ENCODE results near the gene TMEM63C.

TMEM63C gene

DNA sequence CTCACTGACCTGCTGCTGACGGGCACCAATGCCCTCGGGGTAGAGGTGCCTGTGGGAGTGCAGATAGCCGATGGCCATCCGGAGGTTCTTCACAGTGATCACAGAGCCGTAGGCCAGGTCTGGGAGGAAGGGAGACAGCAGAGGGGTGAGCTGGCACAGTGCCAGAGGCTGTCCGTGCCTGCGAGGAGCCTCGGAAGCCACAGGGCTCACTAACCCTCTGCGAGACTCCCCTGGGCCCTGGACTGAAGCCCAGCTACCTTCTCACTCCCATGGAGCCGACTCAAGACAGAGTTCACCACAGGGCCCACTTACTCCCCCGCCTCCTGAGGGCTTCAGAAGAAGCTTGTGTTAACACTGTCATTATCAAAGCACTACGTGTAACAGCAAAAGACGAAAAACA, 114.6 kb downstream of the TMEM63C start:
- Histone ChIP-seq H3K27ac (ENCODE audit: low read length) (no peak overlapping the region), H3K9me3 (ENCODE audit: control insufficient read depth in 1 of 2, low read length in 2 of 2) (no peaks in the 10 kb centered on the region), H3K4me3 (ENCODE audit: low read depth in 1 of 2, low read length in 2 of 2) (no peak overlapping the region), H3K36me3 (ENCODE audit: control insufficient read depth in 1 of 2, insufficient read depth in 2 of 2, low read length in 2 of 2) (peaks cover 14 to 47% of the 10 kb centered on the region in 2 donors), H3K4me1 (ENCODE audit: control insufficient read depth in 1 of 2, insufficient read depth in 2 of 2, low read length in 2 of 2) (no peaks in the 10 kb centered on the region), H3K27me3 (ENCODE audit: low read depth, low read length) (no peaks in the 10 kb centered on the region)

DNA sequence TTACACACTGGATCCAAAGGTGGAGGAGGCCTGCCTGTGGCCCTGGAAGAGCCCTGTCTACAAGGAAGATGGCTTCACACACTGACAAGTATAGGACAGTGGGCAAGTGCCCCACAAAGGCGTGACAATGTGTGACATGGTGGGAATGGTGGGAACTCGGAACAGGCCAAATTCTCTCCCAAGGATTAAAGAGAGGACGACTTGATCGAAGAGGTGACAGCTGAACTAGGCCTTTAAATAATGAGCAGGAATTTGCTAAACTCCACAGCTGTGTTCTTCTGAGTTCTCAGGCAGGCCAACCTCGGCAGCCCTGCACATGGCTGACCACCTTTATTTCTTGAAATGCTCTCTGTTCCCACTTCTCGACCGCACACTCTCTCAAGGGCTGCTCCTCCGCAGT, 115.3 kb downstream of the TMEM63C start:
- Histone ChIP-seq H3K4me1 (ENCODE audit: control insufficient read depth in 1 of 2, insufficient read depth in 2 of 2, low read length in 2 of 2) (no peaks in the 10 kb centered on the region), H3K27me3 (ENCODE audit: low read depth, low read length) (no peaks in the 10 kb centered on the region), H3K36me3 (ENCODE audit: control insufficient read depth in 1 of 2, insufficient read depth in 2 of 2, low read length in 2 of 2) (peaks cover 14 to 51% of the 10 kb centered on the region in 2 donors), H3K9me3 (ENCODE audit: control insufficient read depth in 1 of 2, low read length in 2 of 2) (no peaks in the 10 kb centered on the region), H3K27ac (ENCODE audit: low read length) (no peak overlapping the region), H3K4me3 (ENCODE audit: low read depth in 1 of 2, low read length in 2 of 2) (no peak overlapping the region)

DNA sequence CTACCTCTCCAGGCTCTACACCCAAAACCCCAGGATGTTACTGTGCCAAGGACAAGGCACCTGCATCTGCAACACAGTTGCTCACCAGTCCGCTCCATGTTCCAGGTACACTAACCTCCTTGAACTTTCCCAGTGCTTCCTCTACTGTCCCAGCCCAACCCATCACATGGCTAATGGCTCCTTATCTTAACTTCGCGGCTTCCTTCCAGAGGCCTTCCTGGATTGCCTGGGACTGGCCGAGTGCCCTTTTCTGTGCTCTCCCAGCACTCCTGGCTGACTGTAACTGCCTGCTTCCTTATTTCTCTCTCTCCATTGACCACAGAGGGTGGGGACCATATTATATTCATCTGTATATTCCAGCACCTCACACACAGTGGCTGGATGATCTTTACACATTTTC, 118.2 kb downstream of the TMEM63C start:
- Histone ChIP-seq H3K9me3 (ENCODE audit: control insufficient read depth in 1 of 2, low read length in 2 of 2) (no peaks in the 10 kb centered on the region), H3K27ac (ENCODE audit: low read length) (no peak overlapping the region), H3K27me3 (ENCODE audit: low read depth, low read length) (no peaks in the 10 kb centered on the region), H3K4me1 (ENCODE audit: control insufficient read depth in 1 of 2, insufficient read depth in 2 of 2, low read length in 2 of 2) (no peaks in the 10 kb centered on the region), H3K36me3 (ENCODE audit: control insufficient read depth in 1 of 2, insufficient read depth in 2 of 2, low read length in 2 of 2) (peaks cover 14 to 78% of the 10 kb centered on the region in 2 donors), H3K4me3 (ENCODE audit: low read depth in 1 of 2, low read length in 2 of 2) (no peak overlapping the region)

DNA sequence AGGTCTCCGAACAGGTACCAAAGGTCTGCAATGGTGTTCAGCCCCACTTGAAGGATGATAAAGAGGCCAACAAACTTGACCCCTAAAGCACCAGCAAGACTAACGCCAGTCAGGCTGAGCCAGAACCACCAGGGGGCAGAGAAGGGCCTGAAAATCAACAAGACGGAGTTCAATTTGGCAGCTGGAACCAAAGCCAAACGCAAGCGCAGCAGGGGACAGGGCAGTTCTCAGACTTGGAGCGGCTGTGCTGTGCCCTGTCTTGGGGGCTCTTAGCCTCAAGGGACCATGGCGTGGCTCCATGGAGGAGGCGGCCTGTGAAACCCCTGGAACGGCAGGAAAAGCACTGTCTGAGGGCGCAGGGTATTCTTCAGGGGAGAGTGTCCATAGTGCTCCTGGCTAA, 119.5 kb downstream of the TMEM63C start:
- no peaks in the 10 kb centered on the region for H3K9me3 ChIP-seq (ENCODE audit: control insufficient read depth in 1 of 2, low read length in 2 of 2)
- H3K27me3 ChIP-seq (ENCODE audit: low read depth, low read length): no peaks in the 10 kb centered on the region
- H3K4me1 ChIP-seq (ENCODE audit: control insufficient read depth in 1 of 2, insufficient read depth in 2 of 2, low read length in 2 of 2): peaks cover 0 to 7% of the 10 kb centered on the region in 2 donors
- no peak overlapping the region for H3K4me3 ChIP-seq (ENCODE audit: low read depth in 1 of 2, low read length in 2 of 2)
- H3K27ac ChIP-seq (ENCODE audit: low read length): no peak overlapping the region
- H3K36me3 ChIP-seq (ENCODE audit: control insufficient read depth in 1 of 2, insufficient read depth in 2 of 2, low read length in 2 of 2): peaks cover 14 to 77% of the 10 kb centered on the region in 2 donors

DNA sequence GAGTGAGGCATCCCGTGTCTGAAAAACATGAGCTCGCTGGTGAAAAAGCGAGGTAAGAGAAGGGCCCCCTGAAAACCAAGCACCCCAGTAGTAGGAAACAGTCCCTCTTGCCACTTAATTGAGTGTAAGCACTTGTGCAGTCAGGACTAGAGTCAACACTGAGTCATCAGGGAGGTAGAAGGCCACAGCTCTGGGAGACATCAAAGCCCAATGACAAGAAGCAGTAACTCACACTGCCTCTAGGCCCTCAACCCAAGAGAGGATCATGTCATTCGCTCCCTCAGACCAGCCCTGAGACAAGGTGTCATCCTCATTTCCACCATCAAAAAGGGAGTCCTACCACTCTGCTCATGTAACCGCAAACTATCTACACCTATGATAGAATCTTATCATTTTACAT, 121.3 kb downstream of the TMEM63C start:
- no peak overlapping the region for H3K27ac ChIP-seq (ENCODE audit: low read length)
- H3K4me3 ChIP-seq (ENCODE audit: low read depth in 1 of 2, low read length in 2 of 2): no peak overlapping the region
- H3K36me3 ChIP-seq (ENCODE audit: control insufficient read depth in 1 of 2, insufficient read depth in 2 of 2, low read length in 2 of 2): peaks cover 13 to 68% of the 10 kb centered on the region in 2 donors
- H3K4me1 ChIP-seq (ENCODE audit: control insufficient read depth in 1 of 2, insufficient read depth in 2 of 2, low read length in 2 of 2): peaks cover 0 to 15% of the 10 kb centered on the region in 2 donors
- no peaks in the 10 kb centered on the region for H3K9me3 ChIP-seq (ENCODE audit: control insufficient read depth in 1 of 2, low read length in 2 of 2)
- H3K27me3 ChIP-seq (ENCODE audit: low read depth, low read length): no peaks in the 10 kb centered on the region

DNA sequence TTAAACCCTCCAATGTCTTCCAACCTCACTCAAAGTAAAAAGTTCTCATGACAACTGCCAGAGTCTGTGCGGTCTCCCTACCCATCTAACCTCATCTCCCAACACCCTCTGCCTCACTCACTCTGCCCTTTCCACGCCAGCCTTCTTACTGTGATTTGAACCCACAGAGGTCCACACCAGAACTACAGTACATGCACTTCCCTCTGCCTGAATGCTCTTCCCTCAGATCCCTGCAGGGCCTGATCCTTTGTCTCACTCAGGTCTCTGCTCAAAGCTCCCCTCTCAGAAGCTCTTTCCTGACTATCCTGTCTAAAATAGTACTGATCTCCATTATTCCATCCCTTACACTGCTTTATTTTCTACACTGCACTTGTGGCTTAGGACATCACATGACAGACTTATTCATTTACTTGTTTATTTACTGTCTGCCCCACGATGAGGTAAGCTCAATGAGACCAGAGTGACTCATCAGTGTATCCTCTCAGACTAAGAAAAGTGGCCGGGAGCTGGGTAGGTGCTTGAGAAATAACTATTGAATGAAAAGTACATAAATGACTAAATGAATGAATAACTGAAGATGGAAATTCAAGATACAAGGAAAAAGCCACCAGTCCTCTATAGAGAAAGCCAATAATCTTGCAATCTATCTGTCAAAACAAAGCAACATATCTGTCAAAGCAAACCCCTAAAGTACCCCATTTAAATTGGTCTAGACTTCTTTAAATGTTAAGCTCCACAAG, 122.0 kb downstream of the TMEM63C start:
- Histone ChIP-seq H3K36me3 (ENCODE audit: control insufficient read depth in 1 of 2, insufficient read depth in 2 of 2, low read length in 2 of 2) (peaks cover 6 to 63% of the 10 kb centered on the region in 2 donors), H3K9me3 (ENCODE audit: control insufficient read depth in 1 of 2, low read length in 2 of 2) (no peaks in the 10 kb centered on the region), H3K4me3 (ENCODE audit: low read depth in 1 of 2, low read length in 2 of 2) (no peak overlapping the region), H3K4me1 (ENCODE audit: control insufficient read depth in 1 of 2, insufficient read depth in 2 of 2, low read length in 2 of 2) (peaks cover 0 to 15% of the 10 kb centered on the region in 2 donors), H3K27ac (ENCODE audit: low read length) (no peak overlapping the region), H3K27me3 (ENCODE audit: low read depth, low read length) (no peaks in the 10 kb centered on the region)

DNA sequence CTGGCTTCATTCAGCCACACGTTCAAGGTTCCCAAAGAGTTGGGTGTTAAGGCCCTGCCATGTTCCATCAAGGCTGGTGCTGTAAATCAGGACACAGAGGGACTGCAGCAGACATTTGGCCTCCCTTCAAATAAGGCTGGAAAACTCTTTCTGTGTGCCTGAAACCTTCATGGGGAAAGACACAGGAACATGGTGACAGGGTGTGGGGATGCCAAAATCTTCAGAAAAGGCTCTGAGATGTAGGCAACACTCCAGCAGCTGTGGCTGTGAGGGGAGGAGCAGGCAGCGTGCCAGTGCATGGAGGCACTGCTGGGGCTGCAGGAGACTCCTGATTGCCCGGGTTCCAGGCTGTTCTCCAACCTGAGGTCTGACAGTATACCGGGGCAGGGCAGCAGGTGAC, 124.1 kb downstream of the TMEM63C start:
- peaks cover 0 to 15% of the 10 kb centered on the region in 2 donors for H3K4me1 ChIP-seq (ENCODE audit: control insufficient read depth in 1 of 2, insufficient read depth in 2 of 2, low read length in 2 of 2)
- H3K27ac ChIP-seq (ENCODE audit: low read length): no peak overlapping the region
- peaks cover 0 to 47% of the 10 kb centered on the region in 2 donors for H3K36me3 ChIP-seq (ENCODE audit: control insufficient read depth in 1 of 2, insufficient read depth in 2 of 2, low read length in 2 of 2)
- no peaks in the 10 kb centered on the region for H3K27me3 ChIP-seq (ENCODE audit: low read depth, low read length)
- H3K9me3 ChIP-seq (ENCODE audit: control insufficient read depth in 1 of 2, low read length in 2 of 2): no peaks in the 10 kb centered on the region
- H3K4me3 ChIP-seq (ENCODE audit: low read depth in 1 of 2, low read length in 2 of 2): no peak overlapping the region

DNA sequence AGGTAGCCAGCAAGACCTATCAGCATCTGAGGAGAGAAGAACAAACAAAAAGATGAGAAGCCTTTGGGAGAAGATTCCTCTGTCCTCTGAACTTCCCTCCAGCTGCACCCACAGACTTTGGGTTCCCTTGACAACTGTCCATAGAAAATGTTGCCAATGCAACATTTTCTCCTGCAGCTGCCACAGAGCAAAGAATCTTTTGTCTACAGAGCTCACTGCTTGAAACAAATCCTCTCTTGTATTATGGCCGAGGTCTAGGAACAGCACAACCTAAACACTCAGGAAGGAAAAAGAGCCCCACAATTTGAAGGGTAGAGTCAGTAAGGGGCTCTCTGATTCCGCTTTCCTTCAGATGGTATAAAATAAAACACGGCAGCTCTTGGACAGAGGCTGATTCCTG, 124.8 kb downstream of the TMEM63C start:
- H3K4me1 ChIP-seq (ENCODE audit: control insufficient read depth in 1 of 2, insufficient read depth in 2 of 2, low read length in 2 of 2): peaks cover 0 to 15% of the 10 kb centered on the region in 2 donors
- no peak overlapping the region for H3K4me3 ChIP-seq (ENCODE audit: low read depth in 1 of 2, low read length in 2 of 2)
- H3K27me3 ChIP-seq (ENCODE audit: low read depth, low read length): no peaks in the 10 kb centered on the region
- H3K9me3 ChIP-seq (ENCODE audit: control insufficient read depth in 1 of 2, low read length in 2 of 2): no peaks in the 10 kb centered on the region
- peaks cover 0 to 47% of the 10 kb centered on the region in 2 donors for H3K36me3 ChIP-seq (ENCODE audit: control insufficient read depth in 1 of 2, insufficient read depth in 2 of 2, low read length in 2 of 2)
- no peak overlapping the region for H3K27ac ChIP-seq (ENCODE audit: low read length)

DNA sequence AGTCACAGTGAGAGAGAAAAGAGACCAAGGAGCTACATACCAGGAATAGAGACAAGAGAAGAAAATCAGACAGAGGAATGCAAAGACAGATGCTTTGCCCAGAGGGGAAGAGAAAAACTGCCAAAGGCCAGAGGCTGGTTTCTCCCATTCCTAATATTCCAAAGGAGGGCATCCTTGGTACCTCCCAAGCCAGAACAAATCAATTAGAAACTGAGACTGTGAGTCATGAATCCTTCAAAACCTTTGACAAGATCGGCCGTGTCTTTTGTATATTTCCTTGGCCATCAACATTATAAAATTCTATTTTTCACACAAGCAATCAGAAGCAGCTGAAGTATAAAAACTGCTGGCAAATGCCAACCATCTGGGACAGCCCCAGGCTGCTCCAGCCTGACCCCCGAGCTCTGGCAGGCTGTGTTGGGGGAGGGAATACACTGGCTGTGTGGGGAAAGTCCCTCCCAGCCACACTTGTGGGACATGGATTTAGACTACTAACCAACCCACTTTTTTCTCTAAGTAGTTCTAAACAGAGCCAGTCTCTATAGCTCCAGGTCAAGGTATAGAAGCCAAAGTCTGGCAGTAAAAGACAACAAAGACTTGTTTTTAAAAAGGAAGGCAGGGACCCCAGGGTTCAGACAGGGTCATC, 125.4 kb downstream of the TMEM63C start:
- Histone ChIP-seq H3K4me3 (ENCODE audit: low read depth in 1 of 2, low read length in 2 of 2) (no peak overlapping the region), H3K27me3 (ENCODE audit: low read depth, low read length) (no peaks in the 10 kb centered on the region), H3K9me3 (ENCODE audit: control insufficient read depth in 1 of 2, low read length in 2 of 2) (no peaks in the 10 kb centered on the region), H3K4me1 (ENCODE audit: control insufficient read depth in 1 of 2, insufficient read depth in 2 of 2, low read length in 2 of 2) (peaks cover 0 to 15% of the 10 kb centered on the region in 2 donors), H3K36me3 (ENCODE audit: control insufficient read depth in 1 of 2, insufficient read depth in 2 of 2, low read length in 2 of 2) (peaks cover 0 to 42% of the 10 kb centered on the region in 2 donors), H3K27ac (ENCODE audit: low read length) (no peak overlapping the region)

Measured in muscle layer of duodenum (tissue), 2 donors.